Measurements from ENCODE around the gene GCH1.

The GCH1 gene

DNA sequence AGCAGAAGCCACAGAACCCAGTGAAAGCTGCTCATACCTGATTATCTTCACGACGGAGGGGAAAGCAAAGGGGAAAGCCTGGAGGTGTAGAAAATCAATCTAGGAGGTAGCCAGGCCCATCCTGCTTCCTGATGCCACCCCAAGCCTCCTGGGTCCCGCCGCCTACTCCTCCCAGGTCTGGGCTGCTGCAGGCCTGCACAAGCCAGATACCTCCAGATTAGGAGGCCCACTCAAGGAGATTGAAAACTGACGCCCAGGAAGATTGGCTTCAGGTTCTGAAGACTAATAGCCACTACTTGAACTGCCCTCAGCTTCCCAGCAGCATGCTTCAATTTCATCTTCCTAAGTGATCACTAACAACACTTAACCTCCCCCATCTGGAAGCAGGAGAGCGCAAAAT lies 87.1 kb downstream of the GCH1 start:
- H3K4me2 ChIP-seq (ENCODE audit: low read length), result no peak overlapping the region
- peaks cover 17% of the 10 kb centered on the region for H3K27me3 ChIP-seq (ENCODE audit: control insufficient read depth, insufficient read depth, low read length)
- peaks cover 7% of the 10 kb centered on the region for H3K4me1 ChIP-seq (ENCODE audit: control insufficient read depth, insufficient read depth, low read length)
- H3K4me3 ChIP-seq (ENCODE audit: low read length), result no peak overlapping the region
- H3K36me3 ChIP-seq (ENCODE audit: insufficient read depth, low read length), result no peaks in the 10 kb centered on the region
- H3K9me3 ChIP-seq (replicated peaks; ENCODE audit: low read length), result no peaks in the 10 kb centered on the region
- no peak overlapping the region for H3K9ac ChIP-seq (ENCODE audit: low read depth, low read length)

DNA sequence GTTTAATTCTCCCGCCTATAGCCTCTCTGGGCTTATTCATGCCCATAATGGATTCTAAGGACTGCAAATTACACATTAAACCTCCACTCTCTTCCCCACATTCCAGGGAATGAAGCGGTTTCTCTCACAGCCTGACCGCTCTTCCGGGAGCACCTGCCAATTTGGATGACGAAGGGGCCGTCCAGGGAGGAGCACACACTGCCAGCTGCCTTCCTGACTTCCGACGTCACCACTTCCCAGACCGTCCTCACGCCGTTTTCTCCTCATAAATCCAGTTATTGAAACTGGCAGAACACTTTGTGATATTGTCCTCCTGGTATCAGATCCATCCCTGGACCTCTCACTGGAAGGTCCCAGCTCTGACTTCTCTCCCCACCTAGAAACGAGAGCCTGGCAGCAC lies 87.6 kb downstream of the GCH1 start:
- Histone ChIP-seq H3K36me3 (ENCODE audit: insufficient read depth, low read length) (no peaks in the 10 kb centered on the region), H3K4me3 (ENCODE audit: low read length) (no peak overlapping the region)

DNA sequence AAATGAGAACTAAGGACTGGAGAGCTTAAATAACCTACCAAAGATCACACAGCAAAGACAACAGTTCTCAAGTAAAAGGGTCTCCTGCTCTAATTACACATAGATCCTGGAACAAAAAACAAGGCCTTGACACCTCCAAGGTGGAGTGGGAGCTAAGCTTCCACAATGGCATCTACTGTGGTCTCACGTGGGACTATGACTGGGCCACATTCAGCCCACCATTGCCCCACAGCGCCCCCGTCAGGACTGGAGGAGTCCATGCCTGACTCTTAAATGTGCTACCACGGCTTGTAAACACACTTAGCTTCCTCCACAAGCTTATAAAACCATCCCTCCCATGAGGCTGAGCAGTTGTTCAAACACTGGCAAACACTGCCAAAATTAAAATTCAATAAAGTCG lies 88.5 kb downstream of the GCH1 start:
- Histone ChIP-seq H3K4me3 (ENCODE audit: low read length) (no peak overlapping the region), H3K27me3 (ENCODE audit: control insufficient read depth, insufficient read depth, low read length) (peaks cover 10% of the 10 kb centered on the region)

More for the DNA sequence above, 87.6 kb downstream of the GCH1 start:
- peak overlapping the region; percentile 39 for H3K4me2 ChIP-seq (ENCODE audit: low read length)
- peaks cover 7% of the 10 kb centered on the region for H3K4me1 ChIP-seq (ENCODE audit: control insufficient read depth, insufficient read depth, low read length)
- H3K27me3 ChIP-seq (ENCODE audit: control insufficient read depth, insufficient read depth, low read length), result peaks cover 17% of the 10 kb centered on the region
- no peaks in the 10 kb centered on the region for H3K9me3 ChIP-seq (replicated peaks; ENCODE audit: low read length)
- no peak overlapping the region for H3K9ac ChIP-seq (ENCODE audit: low read depth, low read length)

DNA sequence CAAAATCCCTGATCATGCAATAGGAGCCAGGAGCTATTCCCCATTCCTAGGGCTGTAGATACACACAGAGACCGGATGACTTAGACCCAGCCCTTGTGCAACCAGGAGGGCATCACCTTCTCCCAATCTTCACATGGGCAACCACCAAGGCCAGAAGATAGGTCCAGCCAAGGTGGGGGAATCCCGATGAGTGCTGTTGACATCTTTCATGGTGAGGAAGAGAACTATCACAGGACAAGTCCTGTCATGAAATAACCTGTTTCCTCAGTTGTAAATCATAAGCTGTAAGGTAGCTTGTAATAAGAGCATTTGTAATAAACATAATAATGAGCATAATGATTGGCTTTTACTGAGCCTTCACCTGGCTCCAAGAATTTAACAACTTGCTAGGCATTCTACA lies 89.5 kb downstream of the GCH1 start:
- Histone ChIP-seq H3K4me3 (ENCODE audit: low read length) (no peak overlapping the region), H3K4me2 (ENCODE audit: low read length) (no peak overlapping the region), H3K36me3 (ENCODE audit: insufficient read depth, low read length) (no peaks in the 10 kb centered on the region), H3K27me3 (ENCODE audit: control insufficient read depth, insufficient read depth, low read length) (peaks cover 10% of the 10 kb centered on the region), H3K4me1 (ENCODE audit: control insufficient read depth, insufficient read depth, low read length) (no peaks in the 10 kb centered on the region), H3K9ac (ENCODE audit: low read depth, low read length) (no peak overlapping the region), H3K9me3 (replicated peaks; ENCODE audit: low read length) (no peaks in the 10 kb centered on the region)

More for the DNA sequence above, 88.5 kb downstream of the GCH1 start:
- no peak overlapping the region for H3K4me2 ChIP-seq (ENCODE audit: low read length)
- H3K4me1 ChIP-seq (ENCODE audit: control insufficient read depth, insufficient read depth, low read length), result peaks cover 7% of the 10 kb centered on the region
- H3K9ac ChIP-seq (ENCODE audit: low read depth, low read length), result no peak overlapping the region
- no peaks in the 10 kb centered on the region for H3K36me3 ChIP-seq (ENCODE audit: insufficient read depth, low read length)
- no peaks in the 10 kb centered on the region for H3K9me3 ChIP-seq (replicated peaks; ENCODE audit: low read length)

DNA sequence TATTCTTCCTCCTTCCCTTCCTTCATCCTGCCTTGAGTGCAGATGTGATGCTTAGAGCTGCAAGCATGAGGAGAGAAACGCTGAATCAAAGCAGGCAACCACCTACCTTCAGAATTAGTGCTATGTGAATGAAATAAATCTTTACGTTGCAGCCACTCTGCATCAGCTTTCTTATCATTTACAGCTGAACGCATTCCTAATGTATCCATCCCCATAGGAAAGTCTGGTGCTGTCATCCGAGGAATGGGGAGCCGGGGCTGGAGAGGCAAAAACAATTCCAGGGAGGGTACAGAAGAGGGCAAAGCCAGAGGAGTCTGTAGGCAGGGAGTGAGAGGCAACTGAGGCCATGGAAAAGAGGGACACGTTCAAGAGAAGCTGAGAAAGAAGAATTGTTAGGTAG lies 90.0 kb downstream of the GCH1 start:
- H3K9me3 ChIP-seq (replicated peaks; ENCODE audit: low read length), result no peaks in the 10 kb centered on the region
- no peak overlapping the region for H3K4me2 ChIP-seq (ENCODE audit: low read length)
- H3K4me1 ChIP-seq (ENCODE audit: control insufficient read depth, insufficient read depth, low read length), result no peaks in the 10 kb centered on the region
- no peak overlapping the region for H3K9ac ChIP-seq (ENCODE audit: low read depth, low read length)
- no peak overlapping the region for H3K4me3 ChIP-seq (ENCODE audit: low read length)
- no peaks in the 10 kb centered on the region for H3K36me3 ChIP-seq (ENCODE audit: insufficient read depth, low read length)
- H3K27me3 ChIP-seq (ENCODE audit: control insufficient read depth, insufficient read depth, low read length), result peaks cover 10% of the 10 kb centered on the region

DNA sequence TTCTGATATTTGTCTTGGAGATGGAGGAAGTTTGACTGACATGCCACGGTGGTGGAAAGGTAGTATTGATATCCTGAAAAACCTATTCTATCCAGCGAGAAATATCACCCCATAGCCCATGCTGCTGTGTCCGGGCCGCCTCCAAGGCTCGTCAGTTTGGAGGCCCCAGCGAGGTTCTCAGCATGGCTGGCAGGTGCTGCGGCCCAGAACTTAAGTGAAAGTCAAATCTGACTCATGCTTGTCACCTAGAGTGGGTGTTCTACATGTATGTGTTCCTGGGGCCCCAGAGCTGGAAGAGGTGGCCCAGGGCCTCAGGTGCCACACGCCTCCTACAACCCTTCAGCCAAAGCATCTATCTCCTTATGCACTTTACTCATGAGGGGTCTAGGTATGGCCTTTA lies 92.9 kb downstream of the GCH1 start:
- no peaks in the 10 kb centered on the region for H3K9me3 ChIP-seq (replicated peaks; ENCODE audit: low read length)
- no peaks in the 10 kb centered on the region for H3K36me3 ChIP-seq (ENCODE audit: insufficient read depth, low read length)
- H3K9ac ChIP-seq (ENCODE audit: low read depth, low read length), result no peak overlapping the region
- H3K4me1 ChIP-seq (ENCODE audit: control insufficient read depth, insufficient read depth, low read length), result peaks cover 4% of the 10 kb centered on the region
- H3K4me2 ChIP-seq (ENCODE audit: low read length), result no peak overlapping the region
- H3K4me3 ChIP-seq (ENCODE audit: low read length), result no peak overlapping the region
- peaks cover 10% of the 10 kb centered on the region for H3K27me3 ChIP-seq (ENCODE audit: control insufficient read depth, insufficient read depth, low read length)

DNA sequence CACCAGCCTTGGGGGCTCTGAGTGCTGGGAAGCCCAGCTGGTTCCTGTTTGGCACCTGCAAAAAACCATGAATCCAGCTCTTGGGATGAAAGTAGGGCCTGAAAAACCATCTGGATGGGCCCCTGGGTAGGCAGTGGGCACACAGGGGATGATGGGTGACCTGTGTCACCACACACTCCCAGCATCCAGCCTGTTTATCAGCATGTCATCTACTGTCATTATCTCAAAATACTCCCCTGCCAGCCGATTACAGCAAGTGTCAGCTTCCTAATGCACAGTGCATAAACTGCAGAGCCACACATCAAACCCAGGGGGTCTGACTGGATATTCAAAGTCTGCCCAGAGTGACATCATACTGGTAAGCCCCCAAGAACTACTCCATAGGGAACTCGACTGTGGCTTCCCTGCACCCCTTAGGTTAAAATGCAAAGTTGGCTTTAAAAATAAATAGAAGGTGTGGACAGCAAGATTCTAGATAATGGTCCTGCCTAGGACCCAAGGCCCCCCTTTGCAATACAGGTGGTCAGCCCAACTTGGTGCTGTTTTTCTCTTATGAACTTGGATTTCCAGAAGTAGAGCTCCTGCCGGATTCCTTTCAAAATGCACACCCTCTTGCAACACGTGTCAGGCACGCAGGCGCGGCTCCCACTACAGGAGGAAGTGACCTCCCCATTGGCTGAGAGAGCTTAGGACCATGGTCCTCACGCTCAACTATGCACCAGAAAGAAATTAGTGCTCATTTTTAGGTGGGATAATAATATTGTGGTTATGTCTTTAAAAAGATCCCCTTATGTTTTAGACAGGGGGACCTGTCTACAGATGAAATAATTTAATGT lies 94.1 kb downstream of the GCH1 start:
- Histone ChIP-seq H3K36me3 (ENCODE audit: insufficient read depth, low read length) (no peaks in the 10 kb centered on the region), H3K9ac (ENCODE audit: low read depth, low read length) (no peak overlapping the region), H3K9me3 (replicated peaks; ENCODE audit: low read length) (no peaks in the 10 kb centered on the region), H3K4me1 (ENCODE audit: control insufficient read depth, insufficient read depth, low read length) (peaks cover 4% of the 10 kb centered on the region), H3K4me3 (ENCODE audit: low read length) (no peak overlapping the region), H3K27me3 (ENCODE audit: control insufficient read depth, insufficient read depth, low read length) (peaks cover 10% of the 10 kb centered on the region), H3K4me2 (ENCODE audit: low read length) (no peak overlapping the region)

DNA sequence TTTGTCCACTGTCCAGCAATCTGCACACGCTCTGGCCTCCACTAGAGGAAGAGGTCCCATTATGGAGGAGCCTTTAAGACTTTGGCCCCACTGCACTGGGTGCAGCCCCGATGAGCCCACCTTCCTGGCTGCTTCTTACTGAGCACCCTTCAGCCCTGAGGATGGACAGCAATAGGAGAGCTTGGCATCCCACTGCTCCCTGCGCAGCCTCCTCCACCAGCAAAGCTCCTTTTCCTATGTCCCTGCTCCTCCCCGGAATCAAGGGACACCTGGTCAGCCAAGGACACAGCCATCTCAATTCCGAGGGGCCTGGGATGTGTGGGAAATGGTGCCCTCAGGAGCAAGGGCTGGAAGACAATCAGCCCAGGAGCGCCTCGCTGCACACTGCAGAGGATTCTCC lies 94.7 kb downstream of the GCH1 start:
- Histone ChIP-seq H3K9ac (ENCODE audit: low read depth, low read length) (no peak overlapping the region), H3K4me1 (ENCODE audit: control insufficient read depth, insufficient read depth, low read length) (peaks cover 4% of the 10 kb centered on the region), H3K27me3 (ENCODE audit: control insufficient read depth, insufficient read depth, low read length) (peaks cover 14% of the 10 kb centered on the region)

DNA sequence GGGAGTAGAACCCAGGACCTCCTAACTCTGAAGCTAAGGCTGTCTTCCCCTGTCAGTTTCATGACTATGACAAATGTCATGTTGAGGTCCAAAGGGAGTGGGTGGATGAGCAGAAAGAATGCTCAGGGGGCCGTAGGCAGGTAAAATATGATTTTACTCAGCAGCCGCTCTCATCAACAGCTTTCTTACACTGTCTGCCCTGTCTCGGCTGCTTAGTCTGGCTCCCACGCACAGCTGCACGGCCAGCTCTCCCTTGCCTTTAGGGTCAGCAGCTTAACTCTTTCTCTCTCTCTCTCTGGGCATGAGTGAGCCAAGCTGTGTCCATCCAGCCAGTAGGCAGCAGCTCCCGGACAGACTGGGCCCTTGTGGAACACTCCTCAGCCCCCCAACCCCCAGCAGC lies 95.2 kb downstream of the GCH1 start:
- Histone ChIP-seq H3K9ac (ENCODE audit: low read depth, low read length) (no peak overlapping the region), H3K4me3 (ENCODE audit: low read length) (no peak overlapping the region), H3K27me3 (ENCODE audit: control insufficient read depth, insufficient read depth, low read length) (peaks cover 17% of the 10 kb centered on the region), H3K4me2 (ENCODE audit: low read length) (no peak overlapping the region), H3K4me1 (ENCODE audit: control insufficient read depth, insufficient read depth, low read length) (peaks cover 4% of the 10 kb centered on the region), H3K9me3 (replicated peaks; ENCODE audit: low read length) (no peaks in the 10 kb centered on the region), H3K36me3 (ENCODE audit: insufficient read depth, low read length) (no peaks in the 10 kb centered on the region)

More for the DNA sequence above, 94.7 kb downstream of the GCH1 start:
- no peaks in the 10 kb centered on the region for H3K36me3 ChIP-seq (ENCODE audit: insufficient read depth, low read length)
- no peak overlapping the region for H3K4me3 ChIP-seq (ENCODE audit: low read length)
- no peaks in the 10 kb centered on the region for H3K9me3 ChIP-seq (replicated peaks; ENCODE audit: low read length)
- no peak overlapping the region for H3K4me2 ChIP-seq (ENCODE audit: low read length)

DNA sequence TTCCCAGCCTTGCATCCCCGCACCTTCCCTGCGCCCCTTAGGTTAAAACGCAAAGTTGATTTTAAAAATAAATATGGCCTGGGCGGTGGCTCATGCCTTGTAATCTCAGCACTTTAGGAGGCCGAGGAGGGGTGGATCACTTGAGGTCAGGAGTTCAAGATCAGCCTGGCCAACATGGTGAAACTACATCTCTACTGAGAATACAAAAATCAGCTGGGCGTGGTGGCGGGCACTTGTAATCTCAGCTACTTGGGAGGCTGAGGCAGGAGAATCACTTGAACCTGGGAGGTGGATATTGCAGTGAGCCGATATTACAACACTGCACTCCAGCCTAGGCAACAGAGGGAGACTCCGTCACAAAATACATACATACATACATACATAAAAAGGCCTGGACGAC lies 96.0 kb downstream of the GCH1 start:
- H3K4me3 ChIP-seq (ENCODE audit: low read length), result no peak overlapping the region
- no peaks in the 10 kb centered on the region for H3K9me3 ChIP-seq (replicated peaks; ENCODE audit: low read length)
- H3K4me2 ChIP-seq (ENCODE audit: low read length), result no peak overlapping the region
- H3K4me1 ChIP-seq (ENCODE audit: control insufficient read depth, insufficient read depth, low read length), result peaks cover 4% of the 10 kb centered on the region
- no peak overlapping the region for H3K9ac ChIP-seq (ENCODE audit: low read depth, low read length)
- H3K36me3 ChIP-seq (ENCODE audit: insufficient read depth, low read length), result no peaks in the 10 kb centered on the region
- peaks cover 14% of the 10 kb centered on the region for H3K27me3 ChIP-seq (ENCODE audit: control insufficient read depth, insufficient read depth, low read length)

DNA sequence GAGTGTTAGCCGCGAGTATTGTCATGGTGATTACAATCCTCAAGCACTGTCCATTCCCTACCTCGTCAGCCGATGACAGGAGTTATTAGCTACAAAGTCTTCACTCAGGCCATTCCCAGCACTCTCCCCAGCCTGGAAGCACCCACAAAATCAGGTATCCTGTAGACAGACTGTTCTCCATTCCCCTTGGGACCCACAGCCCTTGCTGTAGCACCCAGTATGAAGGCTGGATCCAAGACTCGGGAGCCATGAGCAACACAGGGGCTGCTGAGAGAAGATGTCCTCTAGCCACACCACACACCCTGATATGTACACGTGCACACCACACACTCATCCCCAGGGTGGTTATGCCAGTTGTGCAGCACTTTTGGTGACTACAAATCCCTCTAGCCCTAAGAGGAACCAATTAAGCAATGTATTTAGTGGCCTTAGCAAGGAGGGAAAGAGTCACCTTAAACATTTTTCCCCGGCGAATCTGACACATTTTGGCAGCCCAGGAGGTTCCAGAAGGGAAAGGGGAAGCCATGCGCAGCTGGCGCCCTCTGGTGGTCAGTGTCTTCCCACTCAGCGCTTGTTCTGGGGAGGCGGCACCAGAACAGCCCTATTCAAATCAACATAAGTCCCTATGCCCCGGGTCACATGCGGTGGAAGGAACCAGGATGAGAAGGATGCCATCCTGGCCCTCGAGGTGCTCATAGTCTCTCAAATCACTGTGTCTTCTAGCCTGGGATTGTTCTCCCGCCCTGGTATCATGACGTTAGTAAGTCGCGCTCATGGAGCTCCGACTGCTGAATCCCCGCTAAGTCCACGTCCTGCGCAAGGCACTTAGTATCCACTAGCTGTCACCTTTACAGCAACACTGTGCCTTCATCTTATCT lies 96.9 kb downstream of the GCH1 start:
- H3K36me3 ChIP-seq (ENCODE audit: insufficient read depth, low read length), result no peaks in the 10 kb centered on the region
- no peaks in the 10 kb centered on the region for H3K9me3 ChIP-seq (replicated peaks; ENCODE audit: low read length)
- H3K4me1 ChIP-seq (ENCODE audit: control insufficient read depth, insufficient read depth, low read length), result peaks cover 4% of the 10 kb centered on the region
- H3K4me2 ChIP-seq (ENCODE audit: low read length), result peak overlapping the region; percentile 68
- H3K9ac ChIP-seq (ENCODE audit: low read depth, low read length), result no peak overlapping the region
- peaks cover 9% of the 10 kb centered on the region for H3K27me3 ChIP-seq (ENCODE audit: control insufficient read depth, insufficient read depth, low read length)
- peak overlapping the region; percentile 35 for H3K4me3 ChIP-seq (ENCODE audit: low read length)
